LoVo (cell line): ENCODE measurements around the gene MAML2.
A peak's percentile ranks its signal among the peaks of the same experiment; 100 is the strongest.
"Not testable (repeated sequence)": the region's sequence is repeated elsewhere in the genome, so short reads cannot be mapped to it uniquely, and the experiment has no call there.

Experiments used
- DNase-seq: peaks from one replicate; pipeline ENCODE4 v3.0.0-alpha.2; 2016; ENCODE audit warnings: low spot score

Gene MAML2

DNA sequence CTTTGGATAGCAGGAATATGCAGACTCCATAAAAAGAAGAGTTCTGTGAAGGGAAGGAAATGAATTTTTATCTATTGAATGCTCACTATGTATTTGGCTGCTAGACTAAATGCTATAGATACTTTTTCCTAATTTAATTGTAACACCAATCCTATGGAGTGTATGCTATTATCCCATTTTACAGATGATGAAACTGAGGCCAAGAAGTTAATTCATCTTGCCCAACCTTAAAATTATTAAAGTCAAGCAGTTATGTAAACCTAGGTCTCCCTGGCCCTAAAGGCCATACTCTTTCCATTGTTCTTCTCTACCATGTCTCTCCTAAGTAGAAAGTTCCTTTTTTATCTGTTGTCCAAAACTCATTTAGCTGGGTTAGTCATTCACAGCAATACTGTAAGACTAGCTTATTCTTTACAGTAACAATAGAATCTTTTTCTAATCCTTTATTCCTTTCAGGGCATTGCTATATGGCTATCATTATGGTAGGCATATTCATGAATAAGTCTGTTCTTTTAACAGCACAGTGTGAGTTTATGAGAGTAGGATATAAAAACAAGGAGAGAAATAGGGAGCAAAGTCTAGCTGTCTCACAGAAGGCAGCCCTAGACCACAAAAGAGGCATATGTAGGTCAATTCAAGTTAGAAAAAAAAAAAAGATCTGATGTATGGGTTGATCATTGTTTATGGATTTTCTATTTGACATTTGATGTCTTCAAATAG is 50.5 kb downstream of the MAML2 start:
- no peak for DNase-seq

DNA sequence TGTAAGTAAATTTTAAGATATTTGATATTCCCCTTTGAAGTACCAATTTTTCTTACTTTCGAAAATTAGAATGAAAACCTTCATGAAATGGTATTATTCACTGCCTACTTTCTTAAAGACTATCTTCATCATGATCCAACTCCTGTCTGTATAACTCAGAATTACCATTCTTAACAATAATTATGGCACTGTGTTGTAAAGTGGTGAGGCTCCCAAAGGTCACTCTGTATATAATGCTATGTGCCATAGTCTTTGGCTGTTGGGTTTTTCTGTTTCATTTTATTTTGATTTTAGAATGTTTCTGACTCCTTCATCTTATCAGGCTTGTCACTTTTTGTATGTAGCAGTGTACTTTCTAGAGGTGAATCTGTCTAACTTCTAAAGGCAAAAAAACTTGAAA is 52.4 kb downstream of the MAML2 start:
- no peak for DNase-seq

- no peak for DNase-seq
Measured at GRCh38 chr11:96290031-96290430, 53.0 kb downstream of the MAML2 start.

DNA sequence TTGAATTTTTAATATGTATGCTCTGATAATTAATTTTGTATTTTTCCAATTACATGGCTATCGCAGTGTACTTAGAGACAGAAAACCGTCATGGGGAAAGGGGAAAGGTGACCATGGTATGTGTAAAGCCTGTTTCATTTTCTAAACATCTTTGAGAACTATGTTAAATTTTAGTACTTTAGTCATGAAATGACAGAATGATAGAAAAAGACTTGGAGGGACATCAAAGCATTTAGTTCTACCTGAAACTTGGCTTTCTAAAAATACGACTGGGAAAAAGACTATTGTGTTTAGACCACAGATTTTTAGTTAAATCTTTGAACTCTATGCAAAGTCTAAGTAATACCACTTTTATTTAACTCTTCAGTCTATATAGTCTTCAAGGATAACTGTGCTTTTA is 54.1 kb downstream of the MAML2 start:
- DNase-seq = no peak

- no peak for DNase-seq
Measured at GRCh38 chr11:96287822-96288439, 55.1 kb downstream of the MAML2 start.

DNA sequence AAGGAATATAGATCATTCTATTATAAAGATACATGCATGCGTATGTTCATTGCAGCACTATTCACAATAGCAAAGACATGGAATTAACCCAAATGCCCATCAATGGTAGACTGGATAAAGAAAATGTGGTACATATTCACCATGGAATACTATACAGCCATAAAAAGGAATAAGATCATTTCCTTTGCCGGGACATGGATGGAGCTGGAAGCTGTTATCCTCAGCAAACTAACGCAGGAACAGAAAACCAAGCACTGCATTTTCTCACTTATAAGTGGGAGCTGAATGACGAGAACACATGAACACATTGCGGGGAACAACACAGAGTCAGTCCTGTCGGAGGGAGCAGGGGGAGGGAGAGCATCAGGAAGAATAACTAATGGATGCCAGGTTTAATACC is 57.0 kb downstream of the MAML2 start:
- DNase-seq = not testable (repeated sequence)

DNA sequence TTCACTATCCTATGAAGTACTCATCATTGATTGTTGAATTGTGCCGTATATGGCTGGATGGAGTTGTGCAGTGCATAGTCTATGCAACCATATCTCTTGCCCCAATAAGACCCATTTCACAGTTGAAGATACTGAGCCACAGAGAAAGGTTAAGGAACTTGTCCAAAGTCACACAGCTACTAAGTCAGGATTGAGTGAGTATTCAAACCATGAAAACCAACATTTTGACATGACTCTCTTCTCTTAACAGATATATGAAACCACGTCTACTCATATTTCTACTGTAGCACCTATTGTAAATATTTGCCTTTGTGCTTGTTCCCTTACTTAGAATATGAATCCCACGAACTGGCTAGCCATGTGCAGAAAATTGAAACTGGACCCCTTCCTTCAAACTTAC is 58.1 kb downstream of the MAML2 start:
- DNase-seq = no peak

GRCh38 chr11:96284401-96284800 is 58.6 kb downstream of the MAML2 start:
- DNase-seq = no peak

- DNase-seq = no peak
Measured at GRCh38 chr11:96282625-96283220, 60.3 kb downstream of the MAML2 start.

DNA sequence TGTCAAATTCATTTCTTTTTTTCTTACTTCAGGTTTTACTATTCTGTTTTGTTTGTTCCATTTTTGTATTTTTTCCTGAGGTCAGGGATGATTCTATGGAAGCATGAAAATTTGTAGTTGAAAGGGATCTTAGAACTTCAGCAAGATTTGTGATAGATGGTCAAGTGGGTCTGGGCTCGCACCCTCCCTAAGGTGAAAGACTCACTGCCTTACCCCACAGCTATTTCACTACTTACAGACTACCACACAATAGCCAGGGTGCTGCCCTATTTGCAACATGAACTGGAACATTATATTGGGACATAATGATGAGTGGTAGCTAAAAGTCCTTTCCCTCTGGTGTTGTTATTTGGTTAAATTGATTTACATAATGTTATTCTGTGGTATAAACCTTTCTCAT is 62.6 kb downstream of the MAML2 start:
- DNase-seq = no peak

DNA sequence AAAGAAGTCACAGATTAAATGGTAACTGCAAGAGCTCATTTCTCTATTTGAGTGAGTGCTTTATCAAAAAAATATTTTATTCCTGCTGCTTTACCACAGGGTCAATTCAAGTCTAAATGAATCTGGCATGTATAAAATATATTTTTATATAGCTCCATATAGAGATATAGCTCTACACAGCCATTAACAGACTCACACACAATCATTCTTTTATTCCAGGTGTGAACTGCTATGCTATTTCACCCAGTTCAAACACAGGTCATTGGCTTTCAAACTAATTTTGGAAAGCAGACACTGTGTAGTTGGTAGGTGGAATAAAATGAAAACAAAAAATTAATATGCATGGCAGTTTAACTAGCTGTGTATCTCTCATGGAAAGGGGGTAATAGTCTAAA is 63.1 kb downstream of the MAML2 start:
- no peak for DNase-seq

DNA sequence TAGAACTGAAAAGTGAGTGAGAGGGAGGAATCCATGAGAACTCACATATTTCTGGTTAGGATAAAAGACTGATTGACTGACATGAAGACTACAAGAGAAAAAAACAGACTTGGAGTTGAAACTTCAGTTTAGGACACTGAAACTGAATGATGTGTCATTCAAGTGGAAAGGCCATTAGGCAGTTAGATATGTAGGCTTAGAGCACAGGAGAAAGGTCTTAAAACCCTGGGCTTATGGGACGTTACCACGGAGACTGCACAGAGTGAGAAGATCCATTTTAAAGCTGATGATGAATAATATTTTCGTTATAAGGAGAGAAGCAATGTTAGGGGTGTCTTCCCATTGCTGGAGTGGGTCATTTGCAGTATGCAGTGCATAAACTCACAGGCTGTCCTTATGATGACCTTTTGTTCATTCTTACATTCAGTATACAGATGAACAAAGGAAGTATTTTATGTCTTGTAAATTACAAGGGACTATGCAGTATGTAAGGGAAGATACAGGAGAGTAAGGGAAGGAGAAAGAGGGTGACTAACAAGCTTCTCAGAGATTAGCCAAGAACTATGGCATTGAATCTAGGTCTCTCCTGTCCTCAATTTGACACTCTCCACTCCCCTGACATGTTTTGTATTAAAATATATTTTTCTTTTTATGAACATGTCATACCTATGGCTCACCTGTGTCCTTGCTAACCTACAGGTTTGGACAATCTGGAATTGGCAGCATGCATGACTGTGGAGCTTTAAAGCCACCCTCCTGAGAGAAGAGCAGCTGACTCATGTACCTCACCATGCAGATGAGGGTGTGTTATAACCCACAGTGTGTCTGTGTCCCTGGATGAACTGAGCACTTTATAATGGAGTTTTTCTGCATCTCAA is 63.7 kb downstream of the MAML2 start:
- DNase-seq = peak; percentile 54

DNA sequence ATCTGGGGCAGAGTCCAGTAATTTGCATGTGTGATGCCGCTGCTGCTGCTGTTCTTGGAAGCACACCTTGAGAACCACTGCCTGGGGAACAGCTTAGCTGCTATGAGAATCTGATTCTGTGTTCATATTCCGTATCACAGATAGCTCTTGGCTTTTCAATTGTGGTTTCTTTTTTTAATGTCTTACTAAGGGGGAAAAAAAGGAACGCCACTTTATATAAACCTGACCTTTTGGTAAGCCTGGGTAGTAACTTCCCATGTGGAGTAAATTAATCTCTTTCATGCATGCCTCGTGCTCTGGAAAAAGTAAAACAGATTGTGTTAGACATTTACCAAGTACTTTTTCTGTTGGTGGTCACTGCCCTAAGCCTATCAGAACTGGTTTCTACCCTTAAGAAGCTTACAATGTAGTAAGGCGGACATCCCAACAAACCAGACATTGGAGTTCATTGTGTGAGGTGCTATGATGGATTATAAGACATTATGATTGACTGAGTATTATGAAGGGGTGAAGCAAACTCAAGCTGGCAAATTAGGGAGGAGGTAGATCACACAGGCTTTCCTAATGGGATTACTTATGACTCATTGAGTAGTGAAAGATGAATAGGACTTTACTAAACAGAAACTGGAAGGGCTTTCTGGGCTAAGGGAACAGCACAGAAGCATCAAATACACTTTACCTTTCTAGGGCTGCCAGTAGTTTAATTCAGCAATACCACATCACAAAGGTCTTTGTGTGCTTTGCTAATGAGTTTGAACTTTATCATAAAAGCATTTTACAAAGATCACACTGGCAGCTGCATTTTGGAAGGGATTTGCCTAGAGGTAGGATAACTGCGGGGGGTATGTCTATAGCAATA is 64.7 kb downstream of the MAML2 start:
- DNase-seq = peak; percentile 40

- no peak for DNase-seq
Measured at GRCh38 chr11:96277696-96278038, 65.3 kb downstream of the MAML2 start.

DNA sequence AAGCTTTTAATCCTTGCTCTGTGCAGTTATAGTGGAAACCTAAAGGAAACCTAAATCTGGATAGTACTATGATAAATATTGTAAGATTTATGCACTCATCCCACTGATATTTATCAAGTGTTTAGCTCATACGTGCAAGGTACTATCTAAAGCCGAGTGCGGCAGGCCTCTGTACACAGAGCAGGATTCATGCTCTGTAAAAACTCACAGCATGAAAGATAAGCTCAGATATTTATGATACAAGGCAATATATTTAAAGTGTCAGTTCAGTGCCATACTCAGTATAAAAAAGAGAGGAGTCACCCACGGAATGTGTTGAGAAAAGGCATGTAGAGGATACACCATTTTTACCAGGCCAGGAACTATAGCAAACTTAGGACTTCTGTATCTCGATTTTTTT is 66.2 kb downstream of the MAML2 start:
- DNase-seq = no peak

DNA sequence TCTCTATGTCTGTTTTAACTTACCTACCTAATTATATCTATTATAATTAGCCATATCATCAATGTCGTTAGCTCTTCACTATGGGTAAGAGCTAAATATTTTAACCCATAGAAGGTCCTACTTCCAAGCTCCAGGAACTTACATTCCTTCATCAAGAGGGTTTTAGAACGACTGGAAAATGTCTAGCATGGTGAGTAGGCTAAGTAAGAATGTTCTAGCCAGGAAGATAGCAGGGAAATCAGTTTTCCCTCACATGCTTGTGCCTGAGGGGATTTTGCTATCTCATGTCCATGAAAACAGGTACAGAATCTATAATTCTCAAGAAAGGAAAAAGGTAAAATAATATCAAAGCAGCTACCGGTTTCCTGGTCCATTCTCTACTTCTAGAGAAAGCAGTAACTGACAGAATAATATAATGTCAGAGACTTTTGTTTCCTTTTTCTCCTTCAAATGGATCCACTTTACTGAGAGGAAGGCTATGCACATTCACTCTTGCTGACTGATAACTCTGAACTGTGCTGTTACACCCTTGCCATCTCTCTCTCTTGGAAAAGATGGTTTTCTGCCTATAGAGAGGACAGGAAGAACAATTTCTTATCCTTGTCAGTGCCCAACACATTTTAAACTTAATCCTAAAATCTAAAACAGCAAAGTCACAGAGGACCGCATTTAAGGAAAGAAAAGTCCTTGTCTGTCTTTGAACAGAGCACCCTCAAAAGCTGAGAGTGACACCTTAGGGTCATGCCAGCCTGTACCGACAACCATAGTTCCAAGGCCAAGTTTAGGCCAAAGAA is 67.0 kb downstream of the MAML2 start:
- no peak for DNase-seq

DNA sequence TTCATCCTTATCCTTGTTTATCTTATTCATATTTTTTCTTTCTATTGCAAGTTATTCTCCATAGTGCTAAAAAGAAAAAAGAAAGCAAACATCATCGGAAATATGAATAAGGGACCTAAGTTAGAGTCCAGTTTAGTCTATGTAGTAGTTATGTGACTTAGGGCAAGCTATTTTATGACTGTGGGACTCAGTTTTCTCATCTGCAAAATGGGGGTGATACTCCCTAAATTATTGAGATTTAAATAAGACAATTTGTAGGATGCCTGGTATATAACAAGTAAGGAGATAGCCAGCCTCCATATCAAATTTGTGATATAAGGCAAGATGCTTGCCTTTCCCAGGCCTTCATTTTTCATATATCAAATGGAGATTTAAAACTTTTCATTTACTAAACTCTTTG is 69.5 kb downstream of the MAML2 start:
- no peak for DNase-seq

DNA sequence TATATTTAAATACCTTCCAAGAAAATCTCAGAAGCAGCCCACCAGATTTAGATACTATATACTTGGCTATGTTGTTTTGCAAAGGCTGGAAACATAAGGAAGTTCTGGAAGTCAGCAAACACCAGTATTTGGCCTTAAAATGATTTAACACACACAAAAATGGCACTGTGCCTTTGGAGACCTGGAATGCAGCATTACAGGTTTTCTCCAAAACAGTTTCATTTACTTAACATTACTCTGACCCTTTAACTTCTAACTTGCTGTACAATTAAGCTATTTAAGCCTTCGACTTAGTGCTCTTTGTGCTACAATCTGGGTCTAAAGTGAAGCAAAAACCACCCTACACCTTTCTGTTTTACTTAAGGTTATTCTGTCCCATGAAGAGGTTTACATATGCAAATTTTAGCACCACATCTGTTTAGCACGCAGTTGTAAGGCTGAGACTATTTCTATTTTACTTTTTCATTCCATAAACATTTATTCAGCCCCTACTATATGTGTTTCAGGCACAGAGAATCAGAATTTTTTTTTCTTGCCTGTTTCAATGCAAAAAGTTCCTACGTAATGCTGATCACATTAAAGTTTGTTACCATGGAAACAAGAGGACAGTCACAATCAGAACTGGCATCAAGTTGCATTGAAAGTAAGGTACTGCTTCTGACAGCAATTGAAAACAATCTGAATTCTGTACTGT is 70.3 kb downstream of the MAML2 start:
- no peak for DNase-seq

DNA sequence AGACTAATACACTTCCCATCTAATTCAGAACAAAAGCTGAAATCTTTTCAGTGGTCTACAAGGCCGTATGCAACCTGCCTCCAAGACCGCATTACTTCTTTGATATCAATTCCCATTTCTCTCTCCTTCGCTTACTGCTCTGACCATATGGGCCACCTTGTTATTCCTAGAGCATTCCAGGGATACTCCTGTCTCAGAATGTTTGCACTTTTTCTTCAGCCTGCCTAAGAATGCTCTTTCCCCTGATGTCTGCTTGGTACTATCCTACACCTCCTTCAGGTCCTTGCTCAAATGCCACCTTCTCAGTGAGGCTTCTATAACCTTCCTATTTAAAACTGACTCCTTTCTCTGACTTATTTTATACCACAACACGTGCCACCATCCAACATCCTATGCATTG is 71.2 kb downstream of the MAML2 start:
- no peak for DNase-seq

GRCh38 chr11:96271352-96271751 is 71.6 kb downstream of the MAML2 start:
- DNase-seq = not testable (repeated sequence)
